OCI-LY1 (cell line): ENCODE measurements around the gene MED13.

Experiments
- CTCF ChIP-seq: fragments of 200-600 bp; sonication (generic), shearing (Covaris generic); IDR thresholded peaks from 2 replicates; pipeline ENCODE4 v1.5.1; 2017; ENCODE audit warnings: mild to moderate bottlenecking, antibody characterized with exemption, low read length, moderate library complexity, mixed read lengths
- EZH2 ChIP-seq: fragments of 200-600 bp; sonication (generic), shearing (Covaris generic); IDR thresholded peaks from 2 replicates; pipeline ENCODE4 v1.8.0; 2017; ENCODE audit warnings: borderline replicate concordance, mixed run types, mild to moderate bottlenecking, antibody characterized with exemption, low read length, moderate library complexity, mixed read lengths

- no peak for TF ChIP-seq CTCF
- no peak for TF ChIP-seq EZH2
These were observed 25.8 kb upstream of the MED13 start for GRCh38 chr17:62090868-62091267.
